Hematopoietic multipotent progenitor cell treated with erythropoietin and hydrocortisone succinate and interleukin-3 and kit ligand, for 6 days (in vitro differentiated cells): Measurements from ENCODE around the gene CALML5.

Experiments
- DNase-seq: peaks from one replicate; pipeline ENCODE4 v3.0.0-alpha.2; 2015

Gene CALML5

GRCh38 chr10:5514226-5514850 lies 15.0 kb upstream of the CALML5 start:
- no peak for DNase-seq

GRCh38 chr10:5512881-5513612 lies 13.7 kb upstream of the CALML5 start:
- no peak for DNase-seq

GRCh38 chr10:5512331-5512730 lies 13.0 kb upstream of the CALML5 start:
- no peak for DNase-seq

GRCh38 chr10:5511885-5512280 lies 12.5 kb upstream of the CALML5 start:
- DNase-seq, result no peak

GRCh38 chr10:5511231-5511884 lies 12.0 kb upstream of the CALML5 start:
- DNase-seq, result no peak

- DNase-seq, result no peak
Observed at GRCh38 chr10:5510281-5511072, 11.1 kb upstream of the CALML5 start.

GRCh38 chr10:5509691-5510090 lies 10.3 kb upstream of the CALML5 start:
- no peak for DNase-seq

GRCh38 chr10:5509236-5509635 lies 9.9 kb upstream of the CALML5 start:
- no peak for DNase-seq

- no peak for DNase-seq
Observed at GRCh38 chr10:5508786-5509185, 9.4 kb upstream of the CALML5 start.

GRCh38 chr10:5508161-5508604 lies 8.8 kb upstream of the CALML5 start:
- DNase-seq, result no peak

GRCh38 chr10:5507649-5508131 lies 8.3 kb upstream of the CALML5 start:
- no peak for DNase-seq

GRCh38 chr10:5506751-5507648 lies 7.6 kb upstream of the CALML5 start:
- DNase-seq, result no peak

- no peak for DNase-seq
Observed at GRCh38 chr10:5506246-5506645, 6.9 kb upstream of the CALML5 start.

- no peak for DNase-seq
Observed at GRCh38 chr10:5504146-5505072, 5.0 kb upstream of the CALML5 start.

- no peak for DNase-seq
Observed at GRCh38 chr10:5503477-5503835, 4.1 kb upstream of the CALML5 start.

- no peak for DNase-seq
Observed at GRCh38 chr10:5502571-5503476, 3.5 kb upstream of the CALML5 start.

GRCh38 chr10:5502061-5502521 lies 2.7 kb upstream of the CALML5 start:
- DNase-seq, result no peak

- DNase-seq, result no peak
Observed at GRCh38 chr10:5500910-5501309, 1.5 kb upstream of the CALML5 start.

GRCh38 chr10:5500162-5500670 lies 846 bp upstream of the CALML5 start:
- DNase-seq, result no peak
